ENCODE results near the gene FADS3. TPM values are rescaled to one million over a fixed set of nuclear protein-coding genes. Genes with fewer than 3 reads are reported as not detected.

FADS3 gene
- total and polyA plus RNA-seq, 2 of the 4 experiments (the other 2 are of a cell fraction), result 54.5 to 110 TPM

- no peak overlapping the region for H4K8ac ChIP-seq (ENCODE audit: low read depth in 2 of 2, low read length in 2 of 2)
- no peak overlapping the region for H2AFZ ChIP-seq (replicated peaks; ENCODE audit: low read length, poor library complexity)
- no peak overlapping the region for H3K18ac ChIP-seq (ENCODE audit: low read depth, low read length)
- H3K36me3 ChIP-seq (ENCODE audit: control insufficient read depth, insufficient read depth, low read length), result peaks cover 12% of the 10 kb centered on the region
- no peak overlapping the region for H3K27ac ChIP-seq (ENCODE audit: insufficient read depth, low read length)
- H3K79me1 ChIP-seq (ENCODE audit: low read depth in 1 of 2, low read length in 2 of 2), result peaks cover 24 to 74% of the 10 kb centered on the region in 2 experiments
- BruUV-seq (replicated peaks), result no TSS peak
- peaks cover 12% of the 10 kb centered on the region for H3K4me1 ChIP-seq (ENCODE audit: control insufficient read depth, insufficient read depth, low read length)
- H3K4me3 ChIP-seq (ENCODE audit: insufficient read depth, low read depth, low read length), result no peak overlapping the region
- DNase-seq (no peak), ATAC-seq (ENCODE audit: low read depth) (no peak)
- no peak overlapping the region for H3K56ac ChIP-seq (ENCODE audit: extremely low read depth, insufficient read depth, low read length)
- no peak overlapping the region for H2BK120ac ChIP-seq (ENCODE audit: low read depth, low read length)
- H2AK9ac ChIP-seq (replicated peaks; ENCODE audit: low read depth, low read length, poor library complexity), result peak overlapping the region; percentile 76
- H4K91ac ChIP-seq (ENCODE audit: insufficient read depth, low read depth, low read length), result no peak overlapping the region; the same call in 1 of the 2 replicates
- no peak overlapping the region for H3K14ac ChIP-seq (replicated peaks; ENCODE audit: low read depth, low read length)
- no peak overlapping the region; the same call in 1 of the 2 replicates for H3K4ac ChIP-seq (ENCODE audit: low read depth, low read length)
- no peak overlapping the region for H3K4me2 ChIP-seq (ENCODE audit: low read depth, low read length)
- H3K27me3 ChIP-seq (ENCODE audit: control insufficient read depth, insufficient read depth, low read length), result no peaks in the 10 kb centered on the region
- H3K9me3 ChIP-seq (ENCODE audit: control insufficient read depth, insufficient read depth, low read length), result peaks cover 3% of the 10 kb centered on the region; the same call in 1 of the 2 replicates
- in situ Hi-C loops (cut with MboI; ENCODE audit: low sequenced_read_pairs), result no loop called here
- H3K9me1 ChIP-seq (ENCODE audit: insufficient read depth, low read length), result peaks cover 24% of the 10 kb centered on the region
- intact Hi-C loops (cut with micrococcal nuclease), result no loop called here
- H2BK20ac ChIP-seq (ENCODE audit: low read depth, low read length), result peak overlapping the region; percentile 47; the same call in 1 of the 2 replicates
- H4K5ac ChIP-seq (ENCODE audit: low read depth, low read length), result no peak overlapping the region
- H2AK5ac ChIP-seq (ENCODE audit: low read depth, low read length), result peak overlapping the region; percentile 1; the same call in 1 of the 2 replicates
- H2BK15ac ChIP-seq (ENCODE audit: low read depth, low read length), result no peak overlapping the region
- dilution Hi-C loops (cut with HindIII; ENCODE audit: low sequenced_read_pairs, unreplicated experiment), result no loop called here
- WGBS, 2 experiments (ENCODE audit: extremely low coverage in 2 of 2, insufficient read length in 1 of 2), result 82% methylated on average over 4 of the region's 10 CpGs; no CpG with 5 or more reads in 1 of the 2 experiments
- 0 out of 2 replicates have a peak overlapping the region, but pooled peaks have one; percentile 20 for H3K23ac ChIP-seq (ENCODE audit: low read depth, low read length)
- no peak for TF ChIP-seq NFE2L2 (IDR thresholded peaks at IDR 0.05; ENCODE audit: low read depth, low read length)
- TF ChIP-seq RCOR1 (IDR thresholded peaks at IDR 0.05; ENCODE audit: insufficient replicate concordance, low read length), result no peak
- TF ChIP-seq ELK1 (IDR thresholded peaks at IDR 0.05; ENCODE audit: borderline replicate concordance, low read depth, low read length), result no peak
- TF ChIP-seq, protein P1, sequence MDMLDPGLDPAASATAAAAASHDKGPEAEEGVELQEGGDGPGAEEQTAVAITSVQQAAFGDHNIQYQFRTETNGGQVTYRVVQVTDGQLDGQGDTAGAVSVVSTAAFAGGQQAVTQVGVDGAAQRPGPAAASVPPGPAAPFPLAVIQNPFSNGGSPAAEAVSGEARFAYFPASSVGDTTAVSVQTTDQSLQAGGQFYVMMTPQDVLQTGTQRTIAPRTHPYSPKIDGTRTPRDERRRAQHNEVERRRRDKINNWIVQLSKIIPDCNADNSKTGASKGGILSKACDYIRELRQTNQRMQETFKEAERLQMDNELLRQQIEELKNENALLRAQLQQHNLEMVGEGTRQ (IDR thresholded peaks at IDR 0.05; ENCODE audit: low read depth, low read length), result no peak
- TF ChIP-seq POLR2A (IDR thresholded peaks at IDR 0.05; ENCODE audit: low read depth, low read length), result no peak
- no peak for TF ChIP-seq MAFK (IDR thresholded peaks at IDR 0.05; ENCODE audit: low read depth, low read length)
- TF ChIP-seq SMC3 (IDR thresholded peaks at IDR 0.05; ENCODE audit: low read depth, low read length), result no peak
- TF ChIP-seq BHLHE40 (IDR thresholded peaks at IDR 0.05; ENCODE audit: low read depth, low read length), result no peak
- TF ChIP-seq MXI1 (IDR thresholded peaks at IDR 0.05; ENCODE audit: borderline replicate concordance, low read depth, low read length), result no peak
- no peak for TF ChIP-seq CHD1 (IDR thresholded peaks at IDR 0.05; ENCODE audit: low read depth, low read length)
- TF ChIP-seq MAZ (IDR thresholded peaks at IDR 0.05; ENCODE audit: borderline replicate concordance, low read depth, low read length), result no peak
- peaks cover 23% of the 10 kb centered on the region; the same call in 1 of the 2 replicates for H4K20me1 ChIP-seq (ENCODE audit: insufficient read depth, low read length)
- CTCF ChIA-PET, result no interaction called here
- H3K9ac ChIP-seq (ENCODE audit: low read depth, low read length), result no peak overlapping the region
- POLR2A ChIA-PET (ENCODE audit: unreplicated experiment), result no interaction called here
- no peak overlapping the region for H2BK5ac ChIP-seq (ENCODE audit: low read depth, low read length, poor library complexity, severe bottlenecking)
Measured at GRCh38 chr11:61883327-61883726, 8.0 kb downstream of the FADS3 start.
